AG08396 (cell line): ENCODE data around the gene ZNF622.
"Not testable (repeated sequence)": the region's sequence is repeated elsewhere in the genome, so short reads cannot be mapped to it uniquely, and the experiment has no call there.

Source experiments
- DNase-seq: peaks from one replicate; pipeline ENCODE4 v3.0.0; 2012; ENCODE audit warnings: low spot score, mixed read lengths

The ZNF622 gene

GRCh38 chr5:16480144-16480543 is 14.5 kb upstream of the ZNF622 start:
- DNase-seq, result no peak

GRCh38 chr5:16477541-16477940 is 11.9 kb upstream of the ZNF622 start:
- no peak for DNase-seq

GRCh38 chr5:16476417-16476816 is 10.8 kb upstream of the ZNF622 start:
- DNase-seq, result not testable (repeated sequence)

GRCh38 chr5:16471387-16471786 is 5.8 kb upstream of the ZNF622 start:
- no peak for DNase-seq

GRCh38 chr5:16467363-16468219 is 2.0 kb upstream of the ZNF622 start:
- DNase-seq, result peak; percentile 55

- DNase-seq, result no peak
Observed at GRCh38 chr5:16464664-16465543, 696 bp downstream of the ZNF622 start.

- DNase-seq, result no peak
Observed at GRCh38 chr5:16464231-16464630, 1.4 kb downstream of the ZNF622 start.

- DNase-seq, result peak; percentile 63
Observed at GRCh38 chr5:16461782-16462181, 3.8 kb downstream of the ZNF622 start.

- no peak for DNase-seq
Observed at GRCh38 chr5:16461026-16461425, 4.6 kb downstream of the ZNF622 start.

- no peak for DNase-seq
Observed at GRCh38 chr5:16459451-16459850, 6.1 kb downstream of the ZNF622 start.

- no peak for DNase-seq
Observed at GRCh38 chr5:16457853-16458252, 7.7 kb downstream of the ZNF622 start.

- no peak for DNase-seq
Observed at GRCh38 chr5:16457451-16457850, 8.1 kb downstream of the ZNF622 start.

- DNase-seq, result peak; percentile 41
Observed at GRCh38 chr5:16456103-16456832, 9.3 kb downstream of the ZNF622 start.

GRCh38 chr5:16455668-16456067 is 9.9 kb downstream of the ZNF622 start:
- DNase-seq, result no peak

- no peak for DNase-seq
Observed at GRCh38 chr5:16454686-16455085, 10.9 kb downstream of the ZNF622 start.

GRCh38 chr5:16453609-16454008 is 12.0 kb downstream of the ZNF622 start:
- DNase-seq, result no peak

- DNase-seq, result no peak
Observed at GRCh38 chr5:16450163-16450562, 15.4 kb downstream of the ZNF622 start.

- DNase-seq, result no peak
Observed at GRCh38 chr5:16446993-16447392, 18.6 kb downstream of the ZNF622 start.

- DNase-seq, result peak; percentile 38
Observed at GRCh38 chr5:16437977-16438376, 27.6 kb downstream of the ZNF622 start.

- DNase-seq, result not testable (repeated sequence)
Observed at GRCh38 chr5:16436065-16436682, 29.4 kb downstream of the ZNF622 start.

GRCh38 chr5:16431490-16431889 is 34.1 kb downstream of the ZNF622 start:
- no peak for DNase-seq
